Right renal pelvis (tissue), 4 donors: ENCODE data around the gene PNMA8A. TPM values are rescaled to one million over a fixed set of nuclear protein-coding genes. Genes with fewer than 3 reads are reported as not detected.

Source experiments
- DNase-seq, 4 donors: peaks; one replicate each; pipeline ENCODE4 v3.0.0-alpha.2; 2013; ENCODE audit warnings: low read depth in 4 of 4, low spot score in 3 of 4, missing footprints in 1 of 4
- polyA plus RNA-seq, 4 donors: library from polyadenylated mRNA; unstranded; fragments of 120-200 nt; gene quantifications; one replicate each; pipeline ENCODE4 v1.2.1, GENCODE V29; 2013; ENCODE audit not compliant: insufficient read length in 4 of 4

Gene PNMA8A
- polyA plus RNA-seq, 4 donors, result 46.9 to 72.5 (median 54.5) TPM

DNA sequence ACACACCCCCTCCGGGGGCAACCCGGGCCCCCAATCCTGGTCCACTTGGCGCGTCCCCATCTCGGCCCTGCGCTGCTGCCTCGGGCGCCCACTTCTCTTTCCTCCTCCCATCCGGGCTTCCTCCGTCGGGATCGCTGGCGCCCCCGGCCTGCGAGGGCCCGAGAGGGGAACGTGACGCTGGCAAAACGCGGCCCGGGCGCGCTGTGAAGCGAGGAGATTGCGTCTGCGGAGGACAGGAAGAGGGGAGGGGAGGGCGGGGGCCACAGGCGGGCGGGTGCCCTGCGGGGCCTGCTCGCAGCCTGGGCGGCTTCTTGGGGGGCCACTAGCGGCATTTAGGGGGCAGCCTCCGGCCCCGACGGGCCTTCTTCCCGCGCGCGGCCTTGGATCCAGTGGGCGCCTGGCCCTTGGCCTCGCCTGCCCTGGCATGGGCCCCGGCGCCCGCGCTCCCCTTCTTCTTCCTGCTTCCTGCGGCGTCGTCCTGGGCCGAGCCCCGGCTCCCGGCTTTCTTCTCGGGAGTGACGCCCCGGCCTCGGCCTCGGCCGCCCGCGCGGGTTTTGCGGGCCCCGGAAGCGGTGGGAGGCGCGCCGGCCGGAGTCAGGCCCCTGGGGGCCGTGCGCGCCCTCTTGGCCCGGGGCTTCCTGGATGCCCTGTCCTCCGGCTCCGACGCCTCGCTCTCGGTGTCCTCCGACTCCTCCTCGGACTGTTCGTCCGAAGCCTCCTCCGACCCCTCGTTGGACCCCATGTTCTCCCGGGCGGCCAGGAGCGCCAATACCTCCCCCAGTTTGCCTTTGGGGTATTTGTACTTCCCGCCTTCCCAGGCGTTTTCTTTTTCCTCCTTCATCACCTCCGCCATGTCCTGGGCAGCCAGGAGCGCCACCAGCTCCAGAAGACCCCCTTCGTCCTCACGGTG is 22.1 kb upstream of the PNMA8A start:
- DNase-seq, result no peak

DNA sequence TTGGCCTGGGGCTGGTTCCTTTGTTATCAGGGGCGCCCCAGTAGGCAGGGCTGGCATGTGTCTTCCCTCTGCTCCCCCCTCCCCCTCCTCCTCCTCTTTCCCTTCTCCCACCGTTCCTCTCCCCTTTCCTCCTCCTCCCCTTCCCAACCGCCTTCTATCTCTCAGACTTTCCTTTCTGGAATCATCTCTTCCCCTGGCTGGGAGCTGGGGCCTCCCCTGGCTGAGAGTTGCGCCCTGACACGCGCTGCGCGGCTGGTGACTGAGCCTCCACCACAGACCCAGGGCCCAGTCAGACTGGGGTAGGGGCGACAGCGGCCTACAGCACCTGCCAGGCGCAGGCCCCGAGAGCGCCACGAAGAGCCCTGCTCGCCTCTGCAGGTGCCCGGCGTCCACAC is 21.5 kb upstream of the PNMA8A start:
- DNase-seq, result no peak

DNA sequence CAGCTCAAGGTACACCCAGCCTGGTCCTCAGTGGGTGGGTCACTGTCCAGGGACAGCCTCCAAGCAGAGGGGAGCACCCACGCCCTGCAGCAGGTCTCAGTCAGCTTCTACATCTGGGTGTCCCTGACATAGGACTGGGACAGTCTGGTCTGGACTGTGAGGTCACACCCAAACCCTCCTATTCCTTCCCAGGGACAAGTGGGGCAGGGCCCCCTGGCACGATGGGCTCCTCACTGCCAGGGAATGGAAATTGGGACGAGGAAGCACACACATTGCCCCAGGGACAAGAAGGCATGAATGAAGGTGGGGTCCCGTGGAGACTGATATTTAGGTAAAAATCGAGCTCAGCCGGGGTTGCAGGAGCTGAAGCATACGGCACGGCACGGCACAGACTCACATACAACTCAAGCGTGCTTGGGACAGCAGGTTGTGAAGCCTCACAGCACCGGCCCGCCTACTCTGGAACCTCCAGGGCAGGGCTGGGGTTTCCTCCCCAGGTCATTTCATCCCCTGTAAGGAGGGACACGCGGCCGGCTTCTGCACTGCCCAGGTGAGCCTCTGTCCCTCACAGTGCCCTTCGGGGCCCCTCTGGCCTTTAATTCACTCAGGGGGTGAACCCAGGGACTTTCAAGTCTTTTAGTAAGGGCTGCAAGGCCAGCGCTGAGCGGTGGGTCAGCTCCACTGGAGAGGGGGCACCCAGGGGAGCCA is 20.8 kb upstream of the PNMA8A start:
- DNase-seq, result no peak

DNA sequence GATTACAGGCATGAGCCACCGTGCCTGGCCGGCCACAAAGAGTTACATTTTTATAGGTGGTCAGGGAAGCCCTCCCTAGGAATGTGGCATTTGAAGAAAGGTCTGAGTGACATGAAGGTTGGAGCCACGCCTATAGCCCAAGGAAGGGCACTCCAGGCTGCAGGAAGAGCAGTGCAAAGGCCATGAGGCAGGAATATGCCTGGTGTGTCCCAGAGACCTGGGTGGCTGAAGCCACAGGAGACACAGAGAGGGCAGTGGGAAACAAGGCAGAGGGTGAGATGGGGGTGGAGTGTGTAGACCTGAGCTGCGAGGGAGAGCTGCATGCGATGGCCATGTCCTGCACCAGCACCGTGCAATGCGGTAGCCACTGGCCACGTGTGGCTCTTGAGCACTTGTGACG is 19.4 kb upstream of the PNMA8A start:
- DNase-seq, result no peak

DNA sequence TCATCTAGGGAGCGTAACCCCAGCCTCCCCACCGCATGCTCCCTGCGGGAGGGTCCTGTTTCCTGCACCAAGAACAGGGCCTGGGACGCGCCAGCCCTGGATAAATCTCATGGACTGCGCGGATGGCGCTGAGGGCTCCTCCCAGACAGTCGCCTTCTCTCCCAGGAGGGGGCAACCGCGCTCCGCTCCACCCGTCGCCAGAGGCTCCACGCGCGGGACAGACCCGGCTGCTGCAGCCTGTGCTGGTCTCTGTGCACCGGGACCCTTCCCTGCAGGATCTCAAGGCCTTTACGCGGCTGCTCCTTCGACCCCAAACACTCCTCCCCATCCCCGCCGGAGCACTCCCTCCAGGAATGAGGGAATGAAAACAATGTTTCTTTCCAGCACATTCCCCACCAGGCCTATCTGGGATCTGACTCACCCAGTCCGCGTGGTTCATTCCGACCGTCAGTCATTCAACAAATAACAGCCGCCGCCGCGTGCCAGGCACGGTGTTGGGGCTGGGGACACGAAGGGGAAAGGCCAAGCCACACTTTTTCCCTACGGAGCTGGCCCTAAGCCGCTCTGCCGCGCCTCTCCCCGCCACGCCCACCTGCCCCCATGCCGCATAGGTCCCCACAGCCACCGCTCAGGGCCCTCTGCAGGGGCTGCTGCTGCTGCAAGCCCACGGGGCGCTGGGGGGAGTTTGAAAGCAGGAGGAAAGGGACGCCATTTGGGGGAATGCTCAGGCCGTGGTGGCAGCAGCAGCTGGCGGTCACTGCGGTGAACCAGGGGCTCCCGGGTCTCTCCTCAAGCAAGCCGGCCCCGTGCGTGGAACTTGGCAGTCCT is 18.3 kb upstream of the PNMA8A start:
- DNase-seq, result no peak

DNA sequence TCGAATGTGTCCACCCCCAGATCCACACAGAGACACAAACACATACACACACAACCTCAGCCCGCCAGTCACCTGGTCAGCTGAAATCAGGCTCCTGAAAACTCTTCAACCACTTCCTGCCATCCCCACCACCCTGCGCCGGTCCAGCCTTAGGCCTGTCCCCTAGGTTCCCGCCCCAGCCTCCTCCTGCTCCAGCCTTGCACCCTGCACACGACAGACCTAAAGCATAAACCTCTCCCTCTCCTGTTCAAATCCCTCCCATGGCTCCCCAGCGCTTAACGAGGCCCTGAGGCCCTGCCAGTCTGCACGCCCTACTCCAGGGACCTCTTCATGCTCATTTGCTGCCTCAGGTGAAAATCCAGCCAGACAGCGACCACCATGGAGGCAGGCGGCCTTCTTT is 17.2 kb upstream of the PNMA8A start:
- no peak for DNase-seq

DNA sequence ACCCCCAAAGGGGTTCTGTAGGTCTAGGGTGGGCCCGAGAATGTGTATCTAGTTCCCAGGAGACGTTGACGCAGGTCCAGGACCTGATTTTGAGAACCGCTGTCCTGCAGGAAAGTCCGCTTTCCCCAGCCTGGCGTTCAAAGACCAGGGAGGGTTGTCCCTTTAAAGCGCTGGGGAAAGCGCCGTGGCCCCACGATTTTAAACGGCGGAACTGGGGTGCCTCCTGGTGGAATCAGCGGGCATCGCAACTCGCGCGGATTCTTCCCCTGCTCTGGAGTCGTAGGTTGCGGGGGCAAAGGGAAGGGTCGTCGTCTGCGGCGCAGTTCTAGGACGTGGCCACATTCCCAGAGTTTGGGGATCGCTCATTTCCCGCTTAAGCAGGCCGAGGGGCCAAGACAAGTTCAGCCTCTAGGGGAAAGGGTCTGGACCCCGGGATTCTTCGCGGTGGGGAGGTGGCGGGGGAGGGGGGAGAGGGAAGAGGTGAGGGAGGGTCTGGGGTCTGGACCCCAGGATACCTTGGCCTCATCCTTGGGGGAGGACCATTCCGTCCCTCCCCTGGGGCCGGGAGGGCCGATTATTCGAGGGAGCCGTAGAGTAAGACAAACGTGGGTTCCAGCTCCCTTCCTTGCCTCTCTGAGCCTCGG is 16.6 kb upstream of the PNMA8A start:
- DNase-seq, result peak in 1 of 4 donors; percentile 75

DNA sequence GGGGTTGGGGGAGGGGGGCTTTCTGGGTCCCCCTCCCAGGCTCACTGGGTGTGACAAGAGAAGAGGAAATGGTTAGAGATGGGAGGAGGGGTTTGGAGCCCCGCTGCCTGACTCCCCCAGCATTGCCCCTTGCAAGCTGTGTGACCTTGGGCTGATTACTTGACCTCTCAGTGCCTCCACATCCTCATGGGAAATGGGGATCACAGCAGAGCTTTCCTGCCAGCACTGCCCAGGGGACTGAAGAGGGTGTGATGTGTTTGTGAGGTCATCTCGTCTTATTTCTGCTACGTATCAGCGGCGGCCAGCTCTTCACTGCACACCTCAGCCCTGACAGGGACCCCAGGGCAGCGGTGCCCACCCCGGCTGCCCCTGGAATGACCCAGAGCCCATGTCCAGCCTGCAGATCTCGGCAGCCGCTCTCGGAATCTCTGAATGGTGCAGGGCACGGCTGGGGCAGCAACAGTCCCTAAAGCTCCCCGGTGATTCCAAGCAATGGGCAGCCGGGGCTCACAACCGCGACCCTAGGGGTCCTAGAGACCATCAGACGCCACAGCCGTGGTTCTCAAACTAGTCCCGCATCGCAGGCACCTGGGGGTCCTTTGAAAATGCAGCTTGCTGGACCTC is 15.9 kb upstream of the PNMA8A start:
- no peak for DNase-seq

DNA sequence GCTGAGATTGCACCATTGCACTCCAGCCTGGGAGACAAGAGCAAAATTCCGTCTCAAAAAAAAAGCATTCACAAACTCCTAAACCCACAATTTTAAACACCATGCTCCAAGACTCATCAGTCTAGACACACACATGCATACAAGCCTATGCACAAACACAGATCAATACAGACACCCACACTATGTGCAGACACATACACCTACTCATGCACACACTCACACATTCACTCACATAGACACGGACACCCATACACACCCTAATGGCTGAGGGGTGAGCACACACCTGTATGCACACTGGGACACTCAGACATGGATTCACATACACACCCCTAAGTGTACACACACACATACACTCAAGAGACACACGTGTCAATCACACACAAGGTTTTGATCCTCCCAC is 15.0 kb upstream of the PNMA8A start:
- no peak for DNase-seq

DNA sequence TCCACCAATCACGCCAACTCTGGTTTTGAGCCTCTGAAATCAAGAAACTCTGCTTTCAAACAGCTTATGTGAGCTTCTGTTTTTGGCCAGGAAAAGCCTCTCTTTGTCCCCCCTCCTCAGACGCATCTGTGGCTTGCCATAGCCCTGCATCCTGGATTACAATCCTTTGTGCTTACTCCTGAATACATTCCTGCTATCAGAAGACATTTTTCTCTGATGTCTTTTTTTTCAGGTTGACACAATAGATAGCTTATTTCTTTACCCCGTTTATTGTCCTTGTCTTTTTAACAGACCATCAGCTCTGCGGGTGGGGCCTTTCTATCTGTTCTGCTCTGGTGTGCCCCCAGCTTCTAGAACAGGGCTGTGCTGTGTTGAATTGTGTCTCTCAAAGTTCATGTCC is 13.3 kb upstream of the PNMA8A start:
- DNase-seq, result no peak

DNA sequence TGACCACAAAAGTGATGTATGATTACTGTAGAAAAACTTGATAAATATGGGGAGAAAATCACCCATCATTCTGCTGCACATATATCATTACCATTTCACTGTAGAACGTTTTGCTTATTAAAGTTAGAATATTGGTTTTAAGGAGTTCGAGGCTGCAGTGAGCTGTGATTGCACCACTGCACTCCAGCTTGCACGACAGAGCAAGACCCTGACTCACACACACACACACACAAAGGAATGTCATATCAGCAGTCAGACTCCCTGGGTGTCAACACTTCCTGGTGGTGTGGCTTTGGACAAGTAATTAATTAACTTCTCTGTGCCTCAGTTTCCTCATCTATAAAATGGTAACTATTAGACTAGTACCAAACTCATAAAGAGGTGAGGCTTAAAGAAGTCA is 11.3 kb upstream of the PNMA8A start:
- no peak for DNase-seq

DNA sequence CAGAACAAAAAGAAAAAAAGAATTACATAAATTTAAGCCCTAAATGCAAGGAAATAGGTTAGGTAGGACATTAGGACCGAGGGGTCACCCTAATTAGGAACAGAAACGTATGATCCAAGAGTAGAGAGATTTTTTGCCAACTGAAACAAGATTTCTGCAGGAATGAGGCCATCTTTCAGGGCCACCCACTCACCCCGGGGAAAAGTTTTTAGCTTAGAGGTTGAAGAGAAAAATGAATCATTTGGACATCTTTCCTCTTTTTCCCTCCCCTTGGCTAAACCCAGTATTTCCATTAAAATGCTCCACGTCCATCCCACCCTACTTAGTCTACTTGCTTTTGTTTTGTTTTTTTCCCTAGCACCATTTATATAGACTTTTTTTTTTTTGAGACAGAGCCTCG is 10.6 kb upstream of the PNMA8A start:
- DNase-seq, result no peak

DNA sequence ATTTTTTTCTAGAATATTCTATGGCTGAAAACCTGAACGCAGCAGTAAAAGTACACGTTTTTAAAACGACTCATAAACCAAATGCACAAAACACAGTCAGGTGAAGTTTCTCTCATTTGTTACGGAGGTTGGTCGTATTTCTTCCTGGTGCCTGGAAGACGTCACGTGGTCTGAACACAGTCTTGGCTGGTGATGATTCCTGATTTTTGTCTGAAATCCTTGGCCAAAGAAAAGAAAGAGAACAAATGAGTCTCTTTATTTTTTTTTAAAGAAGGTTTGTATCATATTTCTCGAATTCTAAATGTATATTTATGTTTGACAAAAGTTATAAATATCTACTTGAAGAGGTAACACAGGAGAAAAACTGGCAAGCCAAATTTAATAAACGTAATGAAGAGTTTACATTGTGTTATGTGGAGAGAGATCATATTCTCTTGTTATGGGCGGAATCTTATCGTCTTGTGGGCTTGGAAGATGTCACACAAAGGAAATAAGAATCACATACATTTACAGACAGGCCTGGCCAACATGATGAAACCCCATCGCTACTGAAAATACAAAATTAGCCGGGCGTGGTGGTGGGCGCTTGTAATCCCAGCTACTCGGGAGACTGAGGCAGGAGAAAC is 10.0 kb upstream of the PNMA8A start:
- no peak for DNase-seq

DNA sequence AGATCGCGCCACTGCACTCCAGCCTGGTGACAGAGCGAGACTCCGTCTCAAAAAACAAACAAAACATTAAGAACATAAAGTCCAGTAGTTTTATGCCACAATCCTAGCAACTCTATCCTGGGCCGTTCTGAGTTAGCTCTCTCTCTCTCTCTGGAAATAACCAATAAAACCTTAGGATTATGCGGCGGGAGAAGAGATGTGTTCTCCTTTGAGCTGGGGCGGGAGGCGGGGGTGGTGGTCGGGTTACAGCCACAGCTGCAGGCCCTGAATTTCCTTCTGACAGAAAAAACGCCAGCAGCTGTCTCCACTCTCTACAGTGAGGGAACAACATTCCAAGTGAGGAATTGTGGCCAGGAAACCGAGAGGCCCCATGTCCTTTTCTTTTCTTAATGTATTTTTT is 9.1 kb upstream of the PNMA8A start:
- peak in 3 of 4 donors; percentile 83 to 89 (median 88) for DNase-seq

DNA sequence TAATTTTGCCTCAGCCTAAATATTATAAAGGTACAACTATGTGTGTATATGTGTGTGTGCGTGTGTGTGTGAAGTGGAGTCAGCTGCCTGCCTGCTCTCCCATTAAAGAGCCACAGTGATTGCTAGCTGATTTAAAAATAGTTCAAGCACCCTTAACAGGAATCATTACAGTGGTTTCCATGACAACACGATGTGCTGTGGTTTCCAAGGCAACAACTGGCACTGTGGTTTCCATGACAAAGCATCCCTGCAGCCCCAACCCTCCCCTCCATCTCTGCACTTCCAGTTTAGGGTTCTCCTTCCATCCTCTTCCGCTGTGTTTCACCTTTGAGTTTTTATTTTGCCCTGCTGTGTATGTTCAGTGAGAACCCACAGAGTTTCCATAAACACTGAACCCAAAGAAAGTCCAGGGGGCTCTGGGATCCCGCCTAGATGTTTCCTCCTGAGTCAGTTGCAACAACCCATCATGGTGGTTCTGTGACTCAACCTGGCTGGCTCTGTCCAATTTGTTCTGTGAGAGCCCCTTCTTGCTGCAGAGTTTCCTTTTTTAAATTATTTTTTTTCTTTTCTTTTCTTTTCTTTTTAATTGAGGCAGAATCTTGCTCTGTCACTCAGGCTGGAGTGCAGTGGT is 7.1 kb upstream of the PNMA8A start:
- DNase-seq, result no peak

DNA sequence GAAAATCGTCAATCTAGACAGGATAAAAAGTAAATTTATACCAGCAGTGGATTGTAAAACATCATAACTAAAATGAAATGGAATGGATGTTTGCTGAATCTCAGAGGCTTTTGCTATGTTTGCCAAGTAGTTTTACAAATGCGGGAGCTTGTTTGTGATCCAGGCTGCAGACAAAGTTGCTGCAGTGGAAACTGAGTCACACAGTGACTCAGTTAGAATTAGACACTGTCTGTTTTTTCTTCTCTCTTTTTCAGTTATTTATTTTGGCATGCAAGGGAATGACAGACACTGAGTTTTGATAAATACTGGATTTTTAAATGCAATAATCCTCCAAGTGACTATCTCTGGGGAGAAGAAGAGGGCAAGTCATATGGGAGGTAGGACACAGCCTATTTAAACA is 4.6 kb upstream of the PNMA8A start:
- no peak for DNase-seq

DNA sequence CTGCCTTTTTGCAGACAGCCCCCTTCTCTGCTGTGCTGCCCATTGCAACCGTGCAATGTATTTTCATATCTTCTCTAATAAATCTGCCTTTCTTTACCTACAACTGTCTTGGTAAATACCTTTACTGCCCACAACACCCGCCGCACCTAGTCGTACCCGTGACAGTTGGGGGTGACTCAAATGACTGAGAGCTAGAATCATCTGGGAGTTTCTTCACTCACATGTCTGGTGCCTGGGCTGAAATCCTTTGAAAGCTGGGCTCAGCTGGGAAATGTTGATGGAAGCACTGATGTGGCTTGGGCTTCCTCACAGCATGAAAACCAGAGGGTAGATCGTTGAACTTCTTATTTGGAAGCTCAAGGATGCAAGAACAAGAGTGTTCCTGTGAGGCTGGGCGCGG is 2.8 kb upstream of the PNMA8A start:
- DNase-seq, result no peak

DNA sequence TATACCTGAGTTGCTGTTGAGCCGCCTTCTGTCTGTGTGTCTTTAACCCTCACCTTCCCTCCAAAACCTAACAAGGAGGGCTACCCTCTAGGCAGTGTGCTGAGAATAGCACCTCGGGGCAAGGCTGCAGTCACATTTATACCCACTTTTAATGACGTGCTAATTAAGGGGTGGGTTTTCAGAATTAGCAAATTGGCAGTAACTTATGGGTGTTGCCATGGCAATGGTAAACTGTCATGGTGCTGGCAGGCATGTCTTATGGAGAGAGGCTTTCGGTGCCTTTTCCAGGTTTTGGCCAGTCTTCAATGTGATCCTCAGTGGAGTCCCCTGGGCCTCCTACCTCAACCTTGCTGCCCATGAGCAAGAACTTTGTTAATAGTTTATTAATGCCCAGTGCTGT is 1.2 kb upstream of the PNMA8A start:
- no peak for DNase-seq

DNA sequence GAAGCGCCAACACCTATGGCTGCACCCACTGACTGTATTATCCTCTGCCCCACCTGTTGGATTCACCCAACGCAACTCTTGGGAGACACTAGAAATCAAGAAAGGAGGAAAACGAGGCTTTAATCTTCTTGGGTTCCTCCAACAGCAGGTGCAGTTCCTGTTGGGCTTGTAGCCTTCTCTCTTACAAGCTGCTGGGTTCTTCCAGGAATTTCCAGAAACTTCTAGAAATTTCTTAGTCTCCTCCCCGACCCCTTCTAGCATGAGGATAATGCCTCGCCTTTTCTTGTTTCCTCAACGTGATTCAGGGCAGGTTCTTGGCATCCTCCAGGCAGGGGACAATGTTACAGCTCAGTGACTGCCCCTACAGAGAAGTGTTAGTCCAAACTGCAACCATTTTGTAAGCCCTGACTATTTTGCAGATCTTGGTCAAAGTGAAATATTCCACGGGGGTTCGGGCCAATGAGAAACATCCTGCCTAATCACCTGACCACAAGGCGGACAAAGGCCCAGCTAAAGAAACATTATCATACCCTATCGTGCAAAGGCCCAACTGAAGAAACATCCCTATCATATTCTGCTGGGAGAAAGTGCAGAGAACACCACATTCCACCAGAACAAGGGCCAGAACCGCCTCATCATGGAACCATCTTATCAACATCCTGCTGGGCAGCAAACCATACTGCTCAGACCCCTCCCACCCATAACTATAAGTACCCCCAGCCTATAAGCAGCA is 614 bp upstream of the PNMA8A start:
- DNase-seq, result no peak
